ENCODE measurements around the gene SLC5A12.

SLC5A12 gene

GRCh38 chr11:26632691-26633159 lies 89.1 kb downstream of the SLC5A12 start:
- no peak for DNase-seq (ENCODE audit: low read depth)
- no peak overlapping the region for H3K4me3 ChIP-seq (ENCODE audit: low read depth, low read length)
- no peak for TF ChIP-seq CTCF (conservative IDR thresholded peaks at IDR 0.05; ENCODE audit: low read depth, low read length)

GRCh38 chr11:26626346-26626745 lies 95.5 kb downstream of the SLC5A12 start:
- peak; percentile 33 for DNase-seq (ENCODE audit: low read depth)

GRCh38 chr11:26623076-26623659 lies 98.7 kb downstream of the SLC5A12 start:
- peak; percentile 22 for DNase-seq (ENCODE audit: low read depth)
- no peak for TF ChIP-seq CTCF (conservative IDR thresholded peaks at IDR 0.05; ENCODE audit: low read depth, low read length)
- no peak overlapping the region for H3K4me3 ChIP-seq (ENCODE audit: low read depth, low read length)

More at GRCh38 chr11:26626346-26626745, 95.5 kb downstream of the SLC5A12 start:
- H3K4me3 ChIP-seq (ENCODE audit: low read depth, low read length), result no peak overlapping the region
- no peak for TF ChIP-seq CTCF (conservative IDR thresholded peaks at IDR 0.05; ENCODE audit: low read depth, low read length)

DNA sequence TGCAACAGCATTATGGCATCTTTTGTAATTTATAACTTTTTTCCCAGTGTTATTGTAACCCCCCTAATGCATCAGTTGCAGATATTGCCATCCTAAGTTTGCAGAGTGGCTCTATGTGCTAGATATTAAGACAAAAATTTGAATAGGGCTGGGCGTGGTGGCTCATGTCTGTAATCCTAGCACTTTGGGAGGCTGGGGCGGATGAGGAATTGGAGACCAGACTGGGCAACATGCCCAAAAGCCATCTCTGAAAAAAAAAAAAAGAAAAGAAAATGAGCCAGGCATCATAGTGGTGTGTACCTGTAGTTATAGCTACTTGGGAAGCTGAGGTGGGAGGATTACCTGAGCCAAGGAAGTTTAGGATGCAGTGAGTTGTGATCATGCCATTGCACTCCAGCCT lies 99.7 kb downstream of the SLC5A12 start:
- no peak for DNase-seq (ENCODE audit: low read depth)
- no peak overlapping the region for H3K4me3 ChIP-seq (ENCODE audit: low read depth, low read length)
- no peak for TF ChIP-seq CTCF (conservative IDR thresholded peaks at IDR 0.05; ENCODE audit: low read depth, low read length)

DNA sequence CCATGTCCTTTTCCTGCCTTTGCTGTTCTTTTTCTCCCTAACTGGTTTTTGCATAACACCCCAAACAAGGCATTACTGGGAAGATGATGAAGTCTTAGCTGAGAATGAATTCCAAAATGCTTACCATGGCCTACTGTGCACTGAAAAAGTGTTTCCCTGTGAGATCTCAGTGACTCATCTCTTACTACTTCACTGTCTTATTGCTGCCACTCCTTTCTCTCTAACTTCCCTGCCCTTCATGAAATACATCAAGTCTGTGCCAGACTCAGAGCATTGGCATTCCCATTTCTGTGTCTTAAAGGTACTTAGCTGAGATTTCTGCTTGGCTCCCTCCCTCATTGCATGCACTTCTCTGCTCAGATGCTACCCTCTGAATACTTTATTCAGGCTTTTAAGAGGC lies 100.7 kb downstream of the SLC5A12 start:
- H3K4me3 ChIP-seq (ENCODE audit: low read depth, low read length), result no peak overlapping the region
- no peak for TF ChIP-seq CTCF (conservative IDR thresholded peaks at IDR 0.05; ENCODE audit: low read depth, low read length)
- DNase-seq (ENCODE audit: low read depth), result peak; percentile 78

- H3K4me3 ChIP-seq (ENCODE audit: low read depth, low read length), result no peak overlapping the region
- no peak for DNase-seq (ENCODE audit: low read depth)
- TF ChIP-seq CTCF (conservative IDR thresholded peaks at IDR 0.05; ENCODE audit: low read depth, low read length), result no peak
These were observed 101.4 kb downstream of the SLC5A12 start for GRCh38 chr11:26620282-26621045.

All from choroid plexus epithelial cell (primary cell).